HL-60 (cell line): ENCODE measurements around the gene CACNA1H.

Experiments
- CTCF ChIP-seq: IDR thresholded peaks from one replicate; pipeline ENCODE4 v1.5.1; 2011; ENCODE audit warnings: low read length, control low read depth, inconsistent platforms; ENCODE audit not compliant: insufficient read depth
- GABPA ChIP-seq: IDR thresholded peaks from 2 replicates; pipeline ENCODE4 v1.6.1; 2012; ENCODE audit warnings: low read depth

- TF ChIP-seq CTCF (no peak), GABPA (no peak)
Observed at GRCh38 chr16:1126586-1126985, 26.3 kb upstream of the CACNA1H start.
